Fibroblast of mammary gland (primary cell): ENCODE data around the gene FOXK2.
"Not testable (repeated sequence)": the region's sequence is repeated elsewhere in the genome, so short reads cannot be mapped to it uniquely, and the experiment has no call there.

Experiments used
- DNase-seq: peaks from one replicate; pipeline ENCODE4 v3.0.0-alpha.2; 2010; ENCODE audit warnings: low read depth
- H3K4me3 ChIP-seq: 2 replicates; pipeline ENCODE4 v1.5.1; 2011; ENCODE audit warnings: low read depth, mild to moderate bottlenecking, low read length, moderate library complexity; ENCODE audit not compliant: control insufficient read depth
- CTCF ChIP-seq: conservative IDR thresholded peaks from 2 replicates; pipeline ENCODE4 v1.5.1; 2011; ENCODE audit warnings: low read depth, low read length, inconsistent platforms; ENCODE audit not compliant: control insufficient read depth, insufficient read depth

FOXK2 gene

GRCh38 chr17:82548681-82549303, 29.3 kb downstream of the FOXK2 start:
- no peak for TF ChIP-seq CTCF
- peak; percentile 47 for DNase-seq
- no peak overlapping the region for H3K4me3 ChIP-seq

DNA sequence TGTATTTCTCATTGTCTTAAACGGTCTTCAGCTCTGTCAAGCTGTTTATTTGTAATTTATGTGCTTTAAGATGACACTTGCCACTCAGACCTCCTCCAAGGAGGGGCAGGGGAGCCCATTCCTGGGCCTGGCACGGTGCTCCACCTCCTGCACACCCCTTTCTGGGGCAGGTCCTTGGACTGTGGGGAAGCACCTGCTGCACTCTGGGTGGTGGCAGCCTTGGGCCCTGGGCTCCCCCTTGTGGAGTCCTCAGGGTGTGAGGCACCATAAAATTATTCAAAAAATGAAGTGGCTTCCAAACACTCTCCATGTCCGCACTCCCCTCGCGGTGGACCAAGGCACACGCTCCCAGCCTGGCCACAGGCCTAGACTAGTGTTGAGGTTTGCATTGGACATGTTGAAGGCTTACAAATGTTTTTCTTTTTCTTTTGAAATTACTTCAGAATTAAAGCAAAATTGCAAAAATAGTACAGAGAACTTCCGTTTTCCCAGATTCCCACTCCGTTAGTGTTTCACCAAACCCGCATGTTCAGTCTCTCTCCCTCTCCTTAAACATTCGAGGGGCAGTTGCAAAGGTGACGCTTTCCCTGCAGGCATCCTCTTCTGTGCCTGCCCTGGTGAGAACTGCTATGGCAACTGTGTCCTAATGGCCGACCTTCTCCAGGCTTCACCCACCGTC, 32.4 kb downstream of the FOXK2 start:
- no peak overlapping the region for H3K4me3 ChIP-seq
- DNase-seq, result peak; percentile 69
- TF ChIP-seq CTCF, result peak; percentile 68

GRCh38 chr17:82552580-82552979, 33.0 kb downstream of the FOXK2 start:
- TF ChIP-seq CTCF, result no peak
- DNase-seq, result no peak

GRCh38 chr17:82553210-82553930, 33.8 kb downstream of the FOXK2 start:
- no peak for TF ChIP-seq CTCF
- no peak overlapping the region for H3K4me3 ChIP-seq
- no peak for DNase-seq

More at GRCh38 chr17:82552580-82552979, 33.0 kb downstream of the FOXK2 start:
- H3K4me3 ChIP-seq, result no peak overlapping the region

- H3K4me3 ChIP-seq, DNase-seq: not testable (repeated sequence)
Measured at GRCh38 chr17:82557510-82557909, 38.0 kb downstream of the FOXK2 start.

DNA sequence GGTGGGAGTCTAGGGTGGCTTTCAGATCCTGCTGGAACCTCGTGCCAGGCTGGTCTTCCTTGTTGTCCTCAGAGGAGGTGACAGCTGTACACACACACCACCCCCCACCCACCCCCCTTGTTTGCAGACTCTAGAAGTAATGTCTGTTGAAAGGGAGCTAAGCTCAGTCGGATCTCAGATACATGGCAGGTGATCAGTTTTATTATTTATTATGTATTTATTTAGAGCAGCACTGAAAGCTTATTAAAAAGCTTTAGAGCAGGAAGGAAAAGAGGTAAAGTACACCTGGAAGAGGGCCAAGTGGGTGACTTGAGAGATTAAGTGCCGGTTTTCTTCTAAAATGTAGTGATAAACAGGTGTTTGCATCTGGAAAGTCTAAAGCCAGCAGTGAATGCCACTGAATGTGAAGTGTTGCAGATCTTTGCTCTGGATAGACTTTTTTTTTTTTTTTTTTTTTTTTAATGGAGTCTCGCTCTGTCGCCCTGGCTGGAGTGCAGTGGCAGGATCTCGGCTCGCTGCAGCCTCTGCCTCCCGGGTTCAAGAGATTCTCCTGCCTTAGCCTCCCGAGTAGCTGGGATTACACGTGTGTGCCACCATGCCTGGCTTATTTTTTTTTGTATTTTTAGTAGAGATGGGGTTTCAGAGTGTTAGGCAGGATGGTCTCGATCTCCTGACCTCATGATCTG, 40.2 kb downstream of the FOXK2 start:
- DNase-seq, result no peak
- no peak overlapping the region for H3K4me3 ChIP-seq
- no peak for TF ChIP-seq CTCF

DNA sequence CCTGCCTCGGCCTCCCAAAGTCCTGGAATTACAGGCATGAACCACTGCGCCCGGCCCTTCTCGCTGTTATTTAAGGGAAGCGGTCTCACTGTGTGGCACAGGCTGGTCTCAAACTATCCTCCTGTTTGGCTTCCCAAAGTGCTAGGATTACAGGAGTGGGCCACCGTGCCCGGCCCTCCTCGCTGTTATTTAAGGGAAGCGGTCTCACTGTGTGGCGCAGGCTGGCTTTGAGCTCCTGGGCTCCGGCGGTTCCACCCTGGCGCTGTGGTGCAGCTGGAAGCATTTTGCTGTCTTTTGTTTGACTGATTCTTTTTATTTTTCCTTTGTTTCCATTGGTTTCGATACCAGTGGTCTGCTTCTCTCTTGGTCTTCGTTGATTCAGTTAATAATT, 40.7 kb downstream of the FOXK2 start:
- no peak overlapping the region for H3K4me3 ChIP-seq
- TF ChIP-seq CTCF, result no peak
- DNase-seq, result no peak
